K562 (cell line): ENCODE measurements around the gene MAP3K6. TPM values are rescaled to one million over a fixed set of nuclear protein-coding genes. Genes with fewer than 3 reads are reported as not detected.

Source experiments
- FIP1L1 ChIP-seq: fragments of 200-400 bp; formaldehyde crosslinking; IDR thresholded peaks from 2 replicates; pipeline ENCODE4 v1.6.1; 2018; ENCODE audit warnings: mild to moderate bottlenecking, low read depth, low read length; ENCODE audit not compliant: poor library complexity, severe bottlenecking
- MCM3 ChIP-seq: fragments of 450-650 bp; IDR thresholded peaks from 2 replicates; pipeline ENCODE4 v1.6.1; 2016
- NR4A1 ChIP-seq, 2 experiments: fragments of 250-450 bp in 1 of 2; fragments of 450-650 bp in 1 of 2; sonication (Bioruptor Pico) in 1 of 2; IDR thresholded peaks; 2 replicates each; pipeline versions ENCODE4 v1.4.0 to v1.6.1; 2016 to 2020; ENCODE audit warnings: mild to moderate bottlenecking in 2 of 2, missing compliant biosample characterization in 1 of 2, missing genetic modification characterization in 1 of 2, moderate library complexity in 1 of 2
- POLR3A ChIP-seq: IDR thresholded peaks from 2 replicates; pipeline ENCODE4 v1.6.1; 2011; ENCODE audit warnings: borderline replicate concordance, mild to moderate bottlenecking, moderate library complexity; ENCODE audit not compliant: insufficient read length, insufficient read depth; ENCODE audit errors: extremely low read depth
- RREB1 ChIP-seq: fragments of 250-450 bp; sonication (Bioruptor Pico); IDR thresholded peaks from 2 replicates; pipeline ENCODE4 v1.4.0; 2020
- SMARCA5 ChIP-seq: fragments of 450-650 bp; IDR thresholded peaks from 2 replicates; pipeline ENCODE4 v1.6.1; 2016
- SRSF1 ChIP-seq: fragments of 200-400 bp; formaldehyde crosslinking; IDR thresholded peaks from 2 replicates; pipeline ENCODE4 v1.6.1; 2017; ENCODE audit warnings: mild to moderate bottlenecking, low read depth, low read length, moderate library complexity
- ZNF134 ChIP-seq: fragments of 250-450 bp; sonication (Bioruptor Pico); conservative IDR thresholded peaks from 2 replicates; pipeline ENCODE4 v1.4.0; 2020
- ZSCAN29 ChIP-seq: fragments of 450-650 bp; IDR thresholded peaks from 2 replicates; pipeline ENCODE4 v1.6.1; 2017
- polyA plus RNA-seq, 8 experiments: library from polyadenylated mRNA; depleted of rRNA in 4 of 8; stranded (reverse) in 5 of 8; unstranded in 3 of 8; fragments of >200 nt; fragmentation: Nextera tagmentation in 2 of 8; fragmentation: Illumina TruSeq in 1 of 8; extraction: Ambion mirVana in 2 of 8; extraction: Trizol in 1 of 8; gene quantifications; 2 replicates each; pipeline versions ENCODE4 v1.2.1 to v1.2.3, GENCODE V29; 2011 to 2014; ENCODE audit warnings: inconsistent platforms in 1 of 8, missing spikeins in 1 of 8
- total RNA-seq, 7 experiments: library from RNA; depleted of rRNA in 6 of 7; stranded (reverse); fragments of >200 nt in 6 of 7; fragmentation: Illumina TruSeq in 2 of 7; extraction: Trizol in 2 of 7; gene quantifications; 2 replicates each; pipeline versions ENCODE4 v1.2.1 to v1.2.3, GENCODE V29; 2011 to 2021; ENCODE audit warnings: low replicate concordance in 1 of 7
- TF ChIP-seq, protein P1 (sequence below), 2 experiments: fragments of 450-650 bp; IDR thresholded peaks; 2 replicates each; pipeline ENCODE4 v1.6.1; 2016; ENCODE audit warnings: mild to moderate bottlenecking in 2 of 2, borderline replicate concordance in 1 of 2, low read depth in 1 of 2, moderate library complexity in 1 of 2
- TF ChIP-seq, protein P2 (sequence below): fragments of 250-450 bp; sonication (Bioruptor Pico); IDR thresholded peaks from 2 replicates; pipeline ENCODE4 v1.9.0; 2021; ENCODE audit warnings: mild to moderate bottlenecking

MAP3K6 gene
- total and polyA plus RNA-seq, 9 of the 15 experiments (the other 6 are each of a cell fraction or from before 2014, with no cell fraction given) = 0.99 to 21.9 (median 7.0) TPM

DNA sequence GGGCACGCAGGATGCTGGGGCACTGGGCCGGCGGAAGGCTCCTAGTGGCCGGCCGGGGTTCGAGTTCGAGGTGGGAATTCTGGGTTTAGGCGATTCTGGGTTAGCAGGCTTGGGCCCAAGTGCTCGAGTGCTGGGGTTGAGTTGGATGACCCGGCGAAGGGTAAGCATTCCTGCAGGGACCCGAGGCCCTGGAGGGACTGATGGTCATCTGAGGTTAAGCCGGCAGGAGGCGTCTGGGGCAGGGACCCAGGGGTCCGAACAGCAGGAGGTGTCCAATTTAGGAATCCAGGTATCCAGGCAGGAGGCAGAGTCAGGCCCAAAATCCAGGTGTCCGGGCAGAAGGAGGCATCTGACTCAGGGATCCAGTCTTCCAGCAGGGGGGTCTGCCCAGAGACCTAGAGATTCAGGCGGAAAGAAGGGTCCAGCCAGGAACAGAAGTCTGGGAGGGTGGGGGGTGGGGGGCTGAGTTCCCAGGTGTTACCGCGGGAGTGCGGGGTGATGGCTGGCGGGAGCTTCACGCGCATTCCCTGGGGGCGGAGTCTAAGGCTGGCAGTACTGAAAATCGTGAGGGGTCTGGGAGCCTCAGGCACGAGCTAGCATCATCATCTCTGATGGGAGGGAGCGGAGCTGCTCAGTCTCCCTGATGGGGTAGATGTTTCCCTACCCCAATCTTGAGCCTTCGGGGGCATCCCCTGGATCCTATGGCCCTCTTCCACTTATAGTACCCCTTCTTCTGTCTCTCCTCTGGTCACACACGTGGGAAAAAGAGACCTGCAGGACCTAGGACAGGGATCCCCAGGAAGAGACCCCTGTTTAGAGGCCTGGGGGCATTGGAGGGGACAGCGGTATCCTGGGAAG, 26.2 kb upstream of the MAP3K6 start (continued):
- TF ChIP-seq, protein P1, sequence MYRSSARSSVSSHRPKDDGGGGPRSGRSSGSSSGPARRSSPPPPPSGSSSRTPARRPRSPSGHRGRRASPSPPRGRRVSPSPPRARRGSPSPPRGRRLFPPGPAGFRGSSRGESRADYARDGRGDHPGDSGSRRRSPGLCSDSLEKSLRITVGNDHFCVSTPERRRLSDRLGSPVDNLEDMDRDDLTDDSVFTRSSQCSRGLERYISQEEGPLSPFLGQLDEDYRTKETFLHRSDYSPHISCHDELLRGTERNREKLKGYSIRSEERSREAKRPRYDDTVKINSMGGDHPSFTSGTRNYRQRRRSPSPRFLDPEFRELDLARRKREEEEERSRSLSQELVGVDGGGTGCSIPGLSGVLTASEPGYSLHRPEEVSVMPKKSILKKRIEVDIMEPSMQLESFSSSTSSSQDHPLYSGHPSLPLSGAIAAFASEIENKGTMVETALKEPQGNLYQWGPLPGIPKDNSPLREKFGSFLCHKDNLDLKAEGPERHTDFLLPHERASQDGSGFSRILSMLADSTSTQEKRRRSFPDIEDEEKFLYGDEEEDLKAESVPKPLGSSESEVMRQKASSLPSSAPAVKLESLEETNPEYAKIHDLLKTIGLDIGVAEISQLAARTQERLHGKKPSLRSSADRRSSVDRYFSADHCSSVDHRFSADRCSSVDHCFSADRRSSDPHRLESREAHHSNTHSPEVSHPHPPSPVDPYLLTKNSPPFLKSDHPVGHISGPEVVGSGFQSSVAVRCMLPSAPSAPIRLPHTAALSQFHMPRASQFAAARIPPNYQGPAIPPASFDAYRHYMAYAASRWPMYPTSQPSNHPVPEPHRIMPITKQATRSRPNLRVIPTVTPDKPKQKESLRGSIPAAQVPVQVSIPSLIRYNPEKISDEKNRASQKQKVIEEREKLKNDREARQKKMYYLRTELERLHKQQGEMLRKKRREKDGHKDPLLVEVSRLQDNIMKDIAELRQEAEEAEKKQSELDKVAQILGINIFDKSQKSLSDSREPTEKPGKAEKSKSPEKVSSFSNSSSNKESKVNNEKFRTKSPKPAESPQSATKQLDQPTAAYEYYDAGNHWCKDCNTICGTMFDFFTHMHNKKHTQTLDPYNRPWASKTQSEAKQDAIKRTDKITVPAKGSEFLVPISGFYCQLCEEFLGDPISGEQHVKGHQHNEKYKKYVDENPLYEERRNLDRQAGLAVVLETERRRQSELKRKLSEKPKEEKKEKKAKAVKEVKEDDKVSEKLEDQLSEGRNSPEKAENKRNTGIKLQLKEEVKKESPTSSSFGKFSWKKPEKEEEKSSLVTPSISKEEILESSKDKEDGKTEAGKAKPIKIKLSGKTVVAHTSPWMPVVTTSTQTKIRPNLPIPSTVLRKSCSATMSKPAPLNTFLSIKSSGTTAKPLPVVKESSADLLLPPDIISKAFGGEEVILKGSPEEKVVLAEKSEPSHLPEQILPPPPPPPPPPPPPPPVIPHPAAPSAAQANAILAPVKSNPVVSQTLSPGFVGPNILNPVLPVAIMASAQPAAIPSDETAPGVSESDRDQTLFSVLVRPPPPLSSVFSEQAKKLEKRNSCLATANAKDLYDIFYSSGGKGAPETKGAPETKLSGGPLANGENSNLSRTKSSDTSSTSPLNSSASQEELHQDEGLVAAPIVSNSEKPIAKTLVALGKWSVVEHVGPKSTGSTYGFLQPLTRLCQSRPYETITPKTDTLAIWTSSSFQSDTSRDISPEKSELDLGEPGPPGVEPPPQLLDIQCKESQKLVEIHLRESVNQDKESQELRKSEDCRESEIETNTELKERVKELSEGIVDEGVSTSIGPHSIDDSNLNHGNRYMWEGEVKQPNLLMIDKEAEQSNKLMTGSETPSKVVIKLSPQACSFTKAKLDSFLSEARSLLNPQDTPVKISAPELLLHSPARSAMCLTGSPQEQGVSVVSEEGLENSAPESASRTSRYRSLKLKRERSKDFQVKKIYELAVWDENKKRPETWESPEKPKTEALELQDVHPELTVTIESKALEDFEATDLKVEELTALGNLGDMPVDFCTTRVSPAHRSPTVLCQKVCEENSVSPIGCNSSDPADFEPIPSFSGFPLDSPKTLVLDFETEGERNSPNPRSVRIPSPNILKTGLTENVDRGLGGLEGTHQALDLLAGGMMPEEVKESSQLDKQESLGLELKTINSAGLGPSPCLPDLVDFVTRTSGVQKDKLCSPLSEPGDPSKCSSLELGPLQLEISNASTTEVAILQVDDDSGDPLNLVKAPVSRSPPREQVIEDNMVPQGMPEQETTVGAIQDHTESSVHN (IDR thresholded peaks at IDR 0.05; ENCODE audit: borderline replicate concordance in 1 of 2, low read depth in 1 of 2) = no peak
- TF ChIP-seq, protein P2, sequence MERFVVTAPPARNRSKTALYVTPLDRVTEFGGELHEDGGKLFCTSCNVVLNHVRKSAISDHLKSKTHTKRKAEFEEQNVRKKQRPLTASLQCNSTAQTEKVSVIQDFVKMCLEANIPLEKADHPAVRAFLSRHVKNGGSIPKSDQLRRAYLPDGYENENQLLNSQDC = no peak
- no peak for TF ChIP-seq MCM3
- TF ChIP-seq SRSF1 = no peak
- no peak for TF ChIP-seq FIP1L1
- no peak for TF ChIP-seq ZNF134 (CRISPR knock-in tag)
- no peak for TF ChIP-seq ZSCAN29
- TF ChIP-seq RREB1 = peak; percentile 62; the same call in 1 of the 2 replicates
- peak; percentile 61; the same call in 1 of the 2 replicates for TF ChIP-seq SMARCA5
- TF ChIP-seq NR4A1 (CRISPR knock-in tag; IDR thresholded peaks at IDR 0.05) = no peak
- no peak for TF ChIP-seq NR4A1 (tag; IDR thresholded peaks at IDR 0.05)
- no peak for TF ChIP-seq POLR3A
